Measurements from ENCODE around the gene CITED4. TPM values are rescaled to one million over a fixed set of nuclear protein-coding genes. Genes with fewer than 3 reads are reported as not detected.
A peak's percentile ranks its signal among the peaks of the same experiment; 100 is the strongest.

The CITED4 gene
- total and polyA plus RNA-seq, 10 of the 15 experiments (the other 5 are each of a cell fraction or from before 2014, with no cell fraction given): 0.13 to 0.64 (median 0.26) TPM; not detected in 6

- TF ChIP-seq PRDM15 (CRISPR knock-in tag; IDR thresholded peaks at IDR 0.05): no peak
- no peak for TF ChIP-seq ZSCAN29 (IDR thresholded peaks at IDR 0.05)
- TF ChIP-seq TCF12 (IDR thresholded peaks at IDR 0.05; ENCODE audit: low read depth, low read length): no peak
- no peak for TF ChIP-seq BCLAF1 (IDR thresholded peaks at IDR 0.05)
- no peak for TF ChIP-seq RBBP5 (conservative IDR thresholded peaks at IDR 0.05)
- peak; percentile 49; the same call in 1 of the 2 replicates for TF ChIP-seq FOXM1 (IDR thresholded peaks at IDR 0.05; ENCODE audit: low read depth, low read length)
- no peak for TF ChIP-seq ZBTB11 (CRISPR knock-in tag; IDR thresholded peaks at IDR 0.05)
- 0 out of 2 replicates have a peak, but pooled peaks have one; percentile 47 for TF ChIP-seq NR2F1 (conservative IDR thresholded peaks at IDR 0.05)
- TF ChIP-seq WRNIP1 (IDR thresholded peaks at IDR 0.05; ENCODE audit: borderline replicate concordance, low read depth, low read length): no peak
- TF ChIP-seq IKZF2 (IDR thresholded peaks at IDR 0.05): no peak
Measured at GRCh38 chr1:40898431-40898901, 36.3 kb upstream of the CITED4 start (continued).

Measured in GM12878 (cell line).